K562 (cell line): Measurements from ENCODE around the gene SCN5A.

Experiments
- BRCA1 ChIP-seq, 2 experiments: fragments of 450-650 bp in 1 of 2; sonication (generic) in 1 of 2; formaldehyde crosslinking in 1 of 2; IDR thresholded peaks; 2 replicates each; pipeline versions ENCODE4 v1.5.0 to v1.6.1; 2017 to 2020; ENCODE audit warnings: mild to moderate bottlenecking in 1 of 2, missing genetic modification reagents in 1 of 2
- CBX3 ChIP-seq, 2 experiments: IDR thresholded peaks; 1 replicate in 1 of 2; 2 replicates in 1 of 2; pipeline ENCODE4 v1.6.1; 2012; ENCODE audit warnings: inconsistent platforms in 2 of 2, low read length in 2 of 2, borderline replicate concordance in 1 of 2, control low read depth in 1 of 2
- EP300 ChIP-seq: IDR thresholded peaks from 2 replicates; pipeline ENCODE4 v1.6.1; 2012; ENCODE audit warnings: low read length, improper control_type of control experiment
- MTA3 ChIP-seq: fragments of 450-650 bp; formaldehyde crosslinking; IDR thresholded peaks from 2 replicates; pipeline ENCODE4 v1.6.1; 2017; ENCODE audit warnings: mild to moderate bottlenecking, borderline replicate concordance
- POLR2A ChIP-seq: fragments of 450-650 bp; conservative IDR thresholded peaks from 2 replicates; pipeline ENCODE4 v1.6.1; 2016
- RERE ChIP-seq: sonication (generic); formaldehyde crosslinking; IDR thresholded peaks from 2 replicates; pipeline ENCODE4 v1.8.0; 2023; ENCODE audit warnings: missing genetic modification reagents, mild to moderate bottlenecking, borderline replicate concordance
- SIN3B ChIP-seq: fragments of 450-650 bp; IDR thresholded peaks from 2 replicates; pipeline ENCODE4 v1.6.1; 2017; ENCODE audit warnings: low read depth, mild to moderate bottlenecking, moderate library complexity
- TBP ChIP-seq: optimal IDR thresholded peaks from 2 replicates; pipeline ENCODE3; 2011; ENCODE audit warnings: low read depth, low read length, improper control_type of control experiment
- TRIM28 ChIP-seq: fragments of 450-650 bp; IDR thresholded peaks from 2 replicates; pipeline ENCODE4 v1.6.1; 2017
- ZBTB1 ChIP-seq: sonication (generic); formaldehyde crosslinking; IDR thresholded peaks from 2 replicates; pipeline ENCODE4 v1.8.1; 2023; ENCODE audit warnings: missing genetic modification reagents, low read depth, mild to moderate bottlenecking, borderline replicate concordance
- ZNF24 ChIP-seq: fragments of 450-650 bp; IDR thresholded peaks from 2 replicates; pipeline ENCODE4 v1.6.1; 2016
- ZNF253 ChIP-seq: fragments of 250-450 bp; sonication (Bioruptor Pico); conservative IDR thresholded peaks from 2 replicates; pipeline ENCODE4 v1.6.1; 2021; ENCODE audit warnings: mild to moderate bottlenecking
- ZNF780A ChIP-seq: fragments of 250-450 bp; sonication (Bioruptor Pico); IDR thresholded peaks from 2 replicates; pipeline ENCODE4 v1.5.0; 2021; ENCODE audit warnings: mild to moderate bottlenecking
- ZZZ3 ChIP-seq: fragments of 450-650 bp; IDR thresholded peaks from 2 replicates; pipeline ENCODE4 v1.6.1; 2016; ENCODE audit warnings: antibody characterized with exemption, mild to moderate bottlenecking, moderate library complexity

- no peak for TF ChIP-seq POLR2A
- TF ChIP-seq CBX3 (IDR thresholded peaks at IDR 0.05; ENCODE audit: borderline replicate concordance in 1 of 2, low read length in 2 of 2), result no peak
- no peak for TF ChIP-seq ZNF24
- TF ChIP-seq BRCA1 (IDR thresholded peaks at IDR 0.05), result no peak
- no peak for TF ChIP-seq BRCA1 (CRISPR knock-in tag; IDR thresholded peaks at IDR 0.05)
- no peak for TF ChIP-seq MTA3
- no peak for TF ChIP-seq SIN3B
- TF ChIP-seq ZBTB1 (CRISPR knock-in tag), result no peak
- no peak for TF ChIP-seq EP300
- TF ChIP-seq ZNF780A (CRISPR knock-in tag), result no peak
- TF ChIP-seq TRIM28, result no peak
- no peak for TF ChIP-seq ZNF253 (CRISPR knock-in tag)
- no peak for TF ChIP-seq RERE (CRISPR knock-in tag)
- TF ChIP-seq TBP, result no peak
- TF ChIP-seq ZZZ3, result no peak
These were observed 15.4 kb downstream of the SCN5A start for GRCh38 chr3:38634111-38634510.
